GM21528 (cell line): ENCODE results near the gene SNAP29.

Source experiments
- ATAC-seq: cut with Tn5 transposase; IDR thresholded peaks from one replicate; pipeline ENCODE4 v1.9.1; 2021; ENCODE audit warnings: mild to moderate bottlenecking, moderate library complexity; ENCODE audit not compliant: unreplicated experiment, low FRiP score

SNAP29 gene

DNA sequence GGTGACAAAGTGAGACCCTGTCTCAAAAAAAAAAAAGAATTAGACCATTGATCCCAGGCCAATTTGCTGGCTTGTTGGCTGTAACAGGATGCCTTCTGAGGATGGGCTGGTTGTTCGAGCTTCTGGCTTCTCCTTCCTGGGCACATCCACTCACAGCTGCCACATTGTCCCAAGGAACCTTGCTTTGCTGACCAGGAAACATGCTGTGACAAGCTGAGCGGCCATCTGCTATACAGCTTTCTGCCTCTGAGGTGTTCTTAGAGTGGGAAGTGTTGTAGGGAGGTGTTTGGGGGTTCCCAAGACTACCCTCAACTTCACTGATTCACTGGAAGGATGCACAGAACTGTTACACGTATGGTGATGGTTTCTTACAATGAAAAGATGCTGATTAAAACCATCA lies 6.5 kb downstream of the SNAP29 start:
- ATAC-seq: no peak

GRCh38 chr22:20865875-20866445 lies 7.2 kb downstream of the SNAP29 start:
- ATAC-seq: no peak

DNA sequence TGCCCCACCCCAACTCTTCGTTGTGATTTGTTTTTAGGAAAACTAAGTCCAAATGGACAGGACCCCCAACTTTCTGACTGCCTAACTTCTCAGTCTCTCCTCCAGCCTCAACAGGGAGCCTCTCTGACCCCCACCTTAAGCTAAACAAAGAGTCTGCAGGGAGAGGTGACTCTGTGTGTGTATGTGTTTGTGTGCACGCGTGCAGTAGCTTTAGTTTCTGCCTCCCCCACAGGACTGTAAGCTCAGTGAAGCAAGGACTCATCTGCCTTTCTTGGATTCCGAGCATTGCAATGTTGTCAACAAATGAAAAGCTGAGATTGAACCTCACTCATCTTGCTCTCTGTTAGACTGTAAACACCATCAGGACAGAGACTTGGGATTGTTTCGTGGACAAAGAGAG lies 7.9 kb downstream of the SNAP29 start:
- ATAC-seq: no peak

GRCh38 chr22:20867179-20868024 lies 8.6 kb downstream of the SNAP29 start:
- no peak for ATAC-seq

- no peak for ATAC-seq
These were observed 9.5 kb downstream of the SNAP29 start for GRCh38 chr22:20868025-20868962.

- ATAC-seq: no peak
These were observed 10.4 kb downstream of the SNAP29 start for GRCh38 chr22:20869234-20869633.

- ATAC-seq: no peak
These were observed 14.4 kb downstream of the SNAP29 start for GRCh38 chr22:20873214-20873613.

DNA sequence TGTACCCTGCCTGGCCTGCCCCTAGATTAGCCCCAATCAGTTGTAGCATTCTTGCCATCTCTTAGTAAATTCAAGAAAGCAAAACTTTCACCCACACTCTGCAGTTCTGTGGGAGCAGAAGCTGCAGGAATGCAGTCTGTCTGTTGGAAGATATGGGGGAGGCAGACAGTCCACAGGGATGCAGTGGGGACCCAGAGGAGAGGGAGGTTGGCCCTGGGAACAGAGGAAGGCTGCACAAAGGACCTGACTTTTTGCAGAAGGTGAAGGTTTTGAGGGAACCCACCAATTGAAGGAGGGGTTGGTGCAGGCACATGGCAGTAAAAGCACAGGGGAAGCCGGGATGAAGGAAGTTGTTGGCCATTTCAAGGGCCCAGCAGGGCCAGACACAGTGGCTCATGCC lies 16.5 kb downstream of the SNAP29 start:
- ATAC-seq: no peak

DNA sequence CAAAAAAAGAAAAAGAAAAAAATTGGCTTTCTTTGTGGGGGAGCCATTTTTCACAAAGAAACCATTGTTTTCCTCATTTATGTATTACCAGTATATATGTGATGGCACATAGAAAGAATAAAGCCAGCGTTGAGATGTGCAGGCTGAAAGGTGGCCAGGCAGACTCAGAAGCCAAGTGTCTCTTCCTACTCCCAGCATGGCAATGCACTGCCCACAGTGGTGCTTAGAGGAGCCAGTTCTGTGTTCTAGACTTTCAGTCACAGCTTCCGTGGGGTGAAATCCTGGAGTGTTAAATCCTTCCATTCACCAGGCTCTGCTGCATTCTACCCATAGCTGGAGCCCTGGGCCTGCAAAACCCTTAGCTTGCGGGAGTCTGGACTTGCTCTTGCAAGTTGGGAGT lies 18.9 kb downstream of the SNAP29 start:
- no peak for ATAC-seq

GRCh38 chr22:20881231-20881630 lies 22.4 kb downstream of the SNAP29 start:
- ATAC-seq: no peak

- no peak for ATAC-seq
These were observed 23.3 kb downstream of the SNAP29 start for GRCh38 chr22:20881869-20882815.

DNA sequence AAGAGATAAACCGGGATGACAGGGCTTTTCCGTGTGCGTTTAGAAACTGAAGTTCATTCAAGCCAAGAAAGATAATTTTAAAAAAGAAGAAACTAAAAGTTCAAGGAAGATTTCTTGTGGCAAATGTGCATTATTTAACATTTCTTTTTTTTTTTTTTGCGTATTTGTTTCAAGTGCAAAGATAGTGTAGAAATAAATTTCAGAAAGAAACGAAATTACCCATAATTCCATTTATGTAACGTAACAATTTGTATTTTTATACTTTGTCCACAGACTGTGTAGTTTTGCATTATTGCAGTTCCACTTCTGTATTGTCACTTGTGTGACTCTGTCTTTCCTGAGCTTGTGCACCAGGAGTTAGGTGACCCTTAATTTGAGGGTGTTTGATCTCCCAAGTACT lies 24.0 kb downstream of the SNAP29 start:
- no peak for ATAC-seq

DNA sequence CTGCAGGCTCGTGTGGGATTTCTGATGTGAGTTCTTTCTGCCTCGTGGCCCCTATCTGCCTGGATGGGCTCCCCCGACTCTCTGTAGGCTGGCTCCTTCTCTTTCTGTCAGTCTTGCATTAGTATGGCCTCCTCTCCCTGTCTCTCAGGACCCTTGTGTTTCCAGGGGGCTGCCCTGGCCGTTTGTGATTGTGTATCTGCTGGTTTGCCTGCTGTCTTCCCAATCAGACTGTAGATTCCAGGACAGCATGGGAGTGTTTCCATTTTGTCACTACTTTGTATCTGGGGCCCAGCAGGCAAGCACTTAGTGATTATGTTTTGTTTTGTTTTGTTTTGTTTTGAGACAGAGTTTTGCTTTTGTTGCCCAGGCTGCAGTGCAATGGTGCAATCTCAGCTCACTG lies 25.6 kb downstream of the SNAP29 start:
- no peak for ATAC-seq

DNA sequence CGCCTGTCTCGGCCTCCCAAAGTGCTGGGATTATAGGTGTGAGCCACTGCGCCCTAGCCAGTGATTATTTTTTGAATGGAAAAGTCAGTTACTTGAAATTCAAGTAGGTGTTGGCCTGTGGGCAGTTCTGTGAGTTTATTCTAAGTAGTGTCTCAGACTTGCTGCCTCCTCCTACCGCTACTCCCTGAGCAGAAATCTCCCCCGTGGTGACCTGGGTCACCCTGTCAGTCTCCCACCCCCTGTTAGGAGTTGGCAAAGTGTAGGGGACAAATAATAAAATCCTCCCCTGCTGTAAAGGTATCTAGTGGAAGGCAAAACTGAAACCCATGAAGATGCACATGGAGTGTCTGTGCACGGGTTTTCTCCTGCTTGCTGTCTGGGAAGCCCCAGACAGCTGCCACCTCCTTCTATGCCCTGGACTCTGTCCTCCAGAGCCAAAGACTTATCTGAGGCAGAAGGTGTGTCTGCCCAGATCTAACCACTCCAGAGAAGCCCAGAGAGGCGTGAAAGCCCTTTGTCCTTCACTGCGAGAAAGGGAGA lies 26.3 kb downstream of the SNAP29 start:
- no peak for ATAC-seq

DNA sequence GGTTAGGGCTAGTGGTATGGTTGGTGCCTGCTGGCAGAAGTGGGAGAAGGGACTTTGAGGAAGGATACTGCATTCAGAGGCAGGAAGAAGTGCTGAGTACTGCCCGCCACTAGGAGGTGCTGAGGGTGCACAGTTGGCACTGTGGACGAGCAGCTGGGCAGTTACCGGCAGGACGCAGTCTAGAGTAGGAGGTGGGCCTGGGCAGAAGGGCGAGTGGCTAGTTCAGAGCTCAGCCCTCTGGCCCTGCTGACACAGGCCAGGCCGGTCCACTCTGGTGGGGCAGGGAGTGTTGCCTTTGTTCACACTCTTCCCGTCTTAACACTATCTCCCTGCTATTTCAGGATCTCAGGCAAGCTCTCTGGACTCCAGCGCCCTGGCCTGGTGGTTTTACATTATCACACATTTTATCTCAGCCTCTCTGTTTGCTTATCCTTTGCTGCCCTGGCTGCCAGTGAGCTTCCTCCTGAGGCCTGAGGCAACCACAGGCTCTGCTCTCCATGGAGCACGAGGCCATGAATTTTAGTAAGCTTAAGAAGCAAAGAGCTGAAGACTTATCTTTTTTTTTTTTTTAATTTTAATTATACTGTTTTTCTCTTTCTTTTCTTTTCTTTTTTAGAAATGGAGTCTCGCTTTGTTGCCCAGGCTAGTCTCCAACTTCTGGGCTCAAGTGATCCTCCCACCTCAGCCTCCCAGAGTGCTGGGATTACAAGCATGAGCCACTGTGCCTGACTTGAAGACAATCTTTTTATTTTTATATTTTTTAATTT lies 26.9 kb downstream of the SNAP29 start:
- no peak for ATAC-seq

DNA sequence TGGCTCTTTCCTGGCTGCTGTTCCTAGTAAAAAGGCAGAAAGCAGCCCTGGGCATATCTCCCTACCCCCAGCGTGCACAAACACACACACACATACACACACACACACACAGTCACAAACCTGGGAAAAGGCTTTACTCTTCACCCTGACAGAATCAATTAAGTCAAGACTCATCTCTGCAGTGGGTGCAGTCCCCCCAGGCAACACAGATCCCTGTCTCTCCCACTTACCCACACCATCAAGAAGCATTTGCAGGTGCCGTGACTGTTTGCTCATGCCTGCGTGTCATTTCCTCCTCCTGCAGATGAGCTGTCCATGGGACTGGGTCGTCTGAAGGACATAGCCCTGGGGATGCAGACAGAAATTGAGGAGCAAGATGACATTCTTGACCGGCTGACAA lies 28.6 kb downstream of the SNAP29 start:
- no peak for ATAC-seq

GRCh38 chr22:20889025-20889704 lies 30.4 kb downstream of the SNAP29 start:
- no peak for ATAC-seq

GRCh38 chr22:20889904-20890540 lies 31.2 kb downstream of the SNAP29 start:
- ATAC-seq: no peak
